Measurements from ENCODE around the gene CDHR3. TPM values are rescaled to one million over a fixed set of nuclear protein-coding genes. Genes with fewer than 3 reads are reported as not detected.

CDHR3 gene
- total RNA-seq, 1 donor from 2014 or later: 1.1 TPM

- Histone ChIP-seq H3K27me3 (ENCODE audit: control insufficient read depth, insufficient read depth, low read length) (peaks cover 8% of the 10 kb centered on the region), H3K36me3 (ENCODE audit: control insufficient read depth, insufficient read depth, low read length) (no peaks in the 10 kb centered on the region), H3K4me3 (ENCODE audit: low read depth, low read length) (no peak overlapping the region)
- DNase-seq (ENCODE audit: low read depth) (no peak), FAIRE-seq (no peak)
- no peak for TF ChIP-seq CTCF (IDR thresholded peaks at IDR 0.05; ENCODE audit: insufficient read depth, low read length, severe bottlenecking)
Measured at GRCh38 chr7:105985672-105986215, 22.7 kb downstream of the CDHR3 start.

- no peak for TF ChIP-seq CTCF (IDR thresholded peaks at IDR 0.05; ENCODE audit: insufficient read depth, low read length, severe bottlenecking)
- Histone ChIP-seq H3K27me3 (ENCODE audit: control insufficient read depth, insufficient read depth, low read length) (peaks cover 9% of the 10 kb centered on the region), H3K36me3 (ENCODE audit: control insufficient read depth, insufficient read depth, low read length) (no peaks in the 10 kb centered on the region), H3K4me3 (ENCODE audit: low read depth, low read length) (no peak overlapping the region)
- FAIRE-seq: no peak
- DNase-seq (ENCODE audit: low read depth): no peak
Measured at GRCh38 chr7:105987046-105987445, 24.0 kb downstream of the CDHR3 start.

GRCh38 chr7:105988276-105988675 lies 25.2 kb downstream of the CDHR3 start:
- H3K36me3 ChIP-seq (ENCODE audit: control insufficient read depth, insufficient read depth, low read length): no peaks in the 10 kb centered on the region
- TF ChIP-seq CTCF (IDR thresholded peaks at IDR 0.05; ENCODE audit: insufficient read depth, low read length, severe bottlenecking): no peak
- H3K27me3 ChIP-seq (ENCODE audit: control insufficient read depth, insufficient read depth, low read length): peaks cover 9% of the 10 kb centered on the region
- DNase-seq (ENCODE audit: low read depth): no peak
- H3K4me3 ChIP-seq (ENCODE audit: low read depth, low read length): no peak overlapping the region
- no peak for FAIRE-seq

- DNase-seq (ENCODE audit: low read depth) (no peak), FAIRE-seq (no peak)
- peaks cover 11% of the 10 kb centered on the region for H3K27me3 ChIP-seq (ENCODE audit: control insufficient read depth, insufficient read depth, low read length)
- no peak for TF ChIP-seq CTCF (IDR thresholded peaks at IDR 0.05; ENCODE audit: insufficient read depth, low read length, severe bottlenecking)
- no peak overlapping the region for H3K4me3 ChIP-seq (ENCODE audit: low read depth, low read length)
- H3K36me3 ChIP-seq (ENCODE audit: control insufficient read depth, insufficient read depth, low read length): no peaks in the 10 kb centered on the region
Measured at GRCh38 chr7:105989191-105989590, 26.1 kb downstream of the CDHR3 start.

GRCh38 chr7:105989686-105990085 lies 26.6 kb downstream of the CDHR3 start:
- peaks cover 11% of the 10 kb centered on the region for H3K27me3 ChIP-seq (ENCODE audit: control insufficient read depth, insufficient read depth, low read length)
- no peak for DNase-seq (ENCODE audit: low read depth)
- FAIRE-seq: no peak
- no peak overlapping the region for H3K4me3 ChIP-seq (ENCODE audit: low read depth, low read length)
- H3K36me3 ChIP-seq (ENCODE audit: control insufficient read depth, insufficient read depth, low read length): no peaks in the 10 kb centered on the region
- no peak for TF ChIP-seq CTCF (IDR thresholded peaks at IDR 0.05; ENCODE audit: insufficient read depth, low read length, severe bottlenecking)

GRCh38 chr7:105990141-105990540 lies 27.1 kb downstream of the CDHR3 start:
- Histone ChIP-seq H3K4me3 (ENCODE audit: low read depth, low read length) (no peak overlapping the region), H3K36me3 (ENCODE audit: control insufficient read depth, insufficient read depth, low read length) (no peaks in the 10 kb centered on the region), H3K27me3 (ENCODE audit: control insufficient read depth, insufficient read depth, low read length) (peaks cover 11% of the 10 kb centered on the region)
- TF ChIP-seq CTCF (IDR thresholded peaks at IDR 0.05; ENCODE audit: insufficient read depth, low read length, severe bottlenecking): no peak
- no peak for DNase-seq (ENCODE audit: low read depth)
- FAIRE-seq: no peak
